Liver (tissue), 9 donors: Measurements from ENCODE around the gene RASEF. TPM values are rescaled to one million over a fixed set of nuclear protein-coding genes. Genes with fewer than 3 reads are reported as not detected.

Experiments used
- DNase-seq: peaks from one replicate; pipeline ENCODE4 v3.0.0-alpha.2; 2017; ENCODE audit warnings: low spot score
- H3K27ac ChIP-seq, 2 donors: one replicate each; pipeline ENCODE4 v1.7.0; 2013; ENCODE audit warnings: inconsistent platforms in 2 of 2, low read length in 2 of 2, control low read depth in 1 of 2, low read depth in 1 of 2, mild to moderate bottlenecking in 1 of 2
- H3K27me3 ChIP-seq, 4 donors: one replicate each; pipeline versions ENCODE4 v1.6.1 to v1.7.0; 2013; ENCODE audit warnings: low read length in 3 of 4, inconsistent platforms in 1 of 4, mild to moderate bottlenecking in 1 of 4, moderate library complexity in 1 of 4; ENCODE audit not compliant: control insufficient read depth in 4 of 4, insufficient read depth in 4 of 4
- H3K36me3 ChIP-seq, 4 donors: one replicate each; pipeline versions ENCODE4 v1.6.1 to v1.7.0; 2013; ENCODE audit warnings: low read length in 3 of 4, mild to moderate bottlenecking in 3 of 4, low read depth in 1 of 4, moderate library complexity in 1 of 4; ENCODE audit not compliant: control insufficient read depth in 4 of 4, insufficient read depth in 3 of 4
- H3K4me1 ChIP-seq, 4 donors: one replicate each; pipeline versions ENCODE4 v1.6.1 to v1.7.0; 2013; ENCODE audit warnings: low read length in 3 of 4, mild to moderate bottlenecking in 3 of 4, moderate library complexity in 1 of 4; ENCODE audit not compliant: control insufficient read depth in 4 of 4, insufficient read depth in 4 of 4
- H3K4me3 ChIP-seq, 3 donors: one replicate each; pipeline versions ENCODE4 v1.6.1 to v1.7.0; 2013; ENCODE audit warnings: low read length in 3 of 3, control low read depth in 1 of 3, low read depth in 1 of 3, mild to moderate bottlenecking in 1 of 3
- H3K9ac ChIP-seq, 2 donors: one replicate each; pipeline ENCODE4 v1.7.0; 2013; ENCODE audit warnings: low read length in 2 of 2, mild to moderate bottlenecking in 2 of 2, moderate library complexity in 2 of 2, control low read depth in 1 of 2, low read depth in 1 of 2
- H3K9me3 ChIP-seq, 4 donors: one replicate each; pipeline versions ENCODE4 v1.6.1 to v1.7.0; 2013; ENCODE audit warnings: low read length in 3 of 4; ENCODE audit not compliant: control insufficient read depth in 4 of 4
- ATF3 ChIP-seq: IDR thresholded peaks from 2 replicates; pipeline ENCODE4 v1.6.1; 2016; ENCODE audit warnings: antibody characterized with exemption
- EGR1 ChIP-seq, 2 donors: IDR thresholded peaks; 2 replicates each; pipeline ENCODE4 v1.6.1; 2016 to 2018; ENCODE audit warnings: antibody characterized with exemption in 2 of 2, low read depth in 2 of 2
- FOXA1 ChIP-seq: IDR thresholded peaks from 2 replicates; pipeline ENCODE4 v1.6.1; 2016; ENCODE audit warnings: antibody characterized with exemption
- FOXA2 ChIP-seq: IDR thresholded peaks from 2 replicates; pipeline ENCODE4 v1.6.1; 2016; ENCODE audit warnings: antibody characterized with exemption
- GABPA ChIP-seq, 2 donors: IDR thresholded peaks in 1 of 2; conservative IDR thresholded peaks in 1 of 2; 2 replicates each; pipeline ENCODE4 v1.6.1; 2016; ENCODE audit warnings: antibody characterized with exemption in 2 of 2, mild to moderate bottlenecking in 1 of 2, moderate library complexity in 1 of 2
- HNF4A ChIP-seq, 2 donors: conservative IDR thresholded peaks; 2 replicates each; pipeline ENCODE4 v1.6.1; 2016; ENCODE audit warnings: antibody characterized with exemption in 2 of 2, mild to moderate bottlenecking in 2 of 2
- HNF4G ChIP-seq: IDR thresholded peaks from 2 replicates; pipeline ENCODE4 v1.6.1; 2016; ENCODE audit warnings: antibody characterized with exemption
- JUND ChIP-seq, 2 donors: IDR thresholded peaks; 2 replicates each; pipeline ENCODE4 v1.6.1; 2016; ENCODE audit warnings: antibody characterized with exemption in 2 of 2
- MAX ChIP-seq: IDR thresholded peaks from 2 replicates; pipeline ENCODE4 v1.6.1; 2016; ENCODE audit warnings: antibody characterized with exemption
- NR2F2 ChIP-seq: IDR thresholded peaks from 2 replicates; pipeline ENCODE4 v1.6.1; 2016; ENCODE audit warnings: antibody characterized with exemption
- REST ChIP-seq: IDR thresholded peaks from 2 replicates; pipeline ENCODE4 v1.6.1; 2016; ENCODE audit warnings: antibody characterized with exemption, mild to moderate bottlenecking
- RXRA ChIP-seq, 2 donors: IDR thresholded peaks; 2 replicates each; pipeline ENCODE4 v1.6.1; 2017 to 2018; ENCODE audit warnings: antibody characterized with exemption in 2 of 2, mild to moderate bottlenecking in 1 of 2
- SP1 ChIP-seq: IDR thresholded peaks from 2 replicates; pipeline ENCODE4 v1.6.1; 2018; ENCODE audit warnings: antibody characterized with exemption, mild to moderate bottlenecking
- TAF1 ChIP-seq: conservative IDR thresholded peaks from 2 replicates; pipeline ENCODE4 v1.6.1; 2016; ENCODE audit warnings: antibody characterized with exemption, mild to moderate bottlenecking
- YY1 ChIP-seq: IDR thresholded peaks from 2 replicates; pipeline ENCODE4 v1.6.1; 2016; ENCODE audit warnings: antibody characterized with exemption, mild to moderate bottlenecking
- WGBS: extraction: QIAGEN DNeasy Blood & Tissue Kit; methylation state at CpG from one replicate; pipeline ENCODE4 v1.1.7; 2013; 5-methylcytosine and 5-hydroxymethylcytosine counted together
- polyA plus RNA-seq, 2 donors: library from polyadenylated mRNA; stranded (reverse) in 1 of 2; unstranded in 1 of 2; fragments of 200-250 nt in 1 of 2; fragments of >200 nt in 1 of 2; fragmentation: Nextera tagmentation in 1 of 2; extraction: Ambion mirVana in 1 of 2; gene quantifications; one replicate each; pipeline versions ENCODE4 v1.2.1 to v1.2.3, GENCODE V29; 2013 to 2015
- total RNA-seq, 2 donors: library from RNA; depleted of rRNA; stranded (reverse); fragments of >200 nt; gene quantifications; one replicate each; pipeline ENCODE4 v1.2.3, GENCODE V29; 2014
- TF ChIP-seq, protein P1 (sequence below): fragments of 150-350 bp; IDR thresholded peaks from 2 replicates; pipeline ENCODE4 v1.5.1; 2017; ENCODE audit warnings: improper control_type of control experiment, low read depth, low read length; ENCODE audit not compliant: missing input control
- donor health status: healthy.
- donor health status: healthy.
- donor health status: healthy.
- donor health status: healthy.
- donor health status: healthy.

The RASEF gene
- total and polyA plus RNA-seq, 4 donors, result 0.14 to 1.5 (median 0.39) TPM

- Histone ChIP-seq H3K27me3 (peaks cover 2 to 11% (median 4%) of the 10 kb centered on the region in 4 donors), H3K9me3 (no peaks in the 10 kb centered on the region), H3K4me1 (peaks cover 12 to 20% (median 14%) of the 10 kb centered on the region in 4 donors), H3K9ac (no peak overlapping the region), H3K36me3 (no peaks in the 10 kb centered on the region), H3K4me3 (no peak overlapping the region), H3K27ac (no peak overlapping the region)
- WGBS, result 81% methylated on average over 1 of the region's 1 CpG
- TF ChIP-seq HNF4G (no peak), EGR1 (IDR thresholded peaks at IDR 0.05; ENCODE audit: low read depth in 2 of 2) (no peak), FOXA2 (no peak)
- DNase-seq, result no peak
Observed at GRCh38 chr9:83059417-83059816, 3.5 kb downstream of the RASEF start.

DNA sequence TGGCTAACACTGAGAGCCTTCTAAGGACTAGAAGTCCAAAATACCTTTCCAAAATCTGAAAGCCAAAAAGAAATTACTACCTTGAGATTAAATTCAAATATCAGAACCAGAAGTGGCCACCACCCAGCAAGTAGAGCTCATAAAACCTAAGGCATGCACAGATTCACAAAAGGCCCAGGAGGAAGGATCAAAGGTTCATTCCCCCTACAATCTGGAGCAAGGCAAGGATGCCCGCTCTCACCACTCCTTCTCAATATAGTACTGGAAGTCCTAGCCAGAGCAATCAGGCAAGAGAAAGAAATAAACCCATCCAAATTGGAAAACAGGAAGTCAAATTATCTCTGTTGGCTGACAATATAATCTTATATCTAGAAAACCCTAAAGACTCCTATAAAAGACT is 6.0 kb downstream of the RASEF start:
- no peak for TF ChIP-seq HNF4A (conservative IDR thresholded peaks at IDR 0.05)
- no peak for TF ChIP-seq RXRA (IDR thresholded peaks at IDR 0.05)
- TF ChIP-seq YY1, result no peak
- H3K36me3 ChIP-seq, result no peaks in the 10 kb centered on the region
- 92% methylated on average over 1 of the region's 1 CpG for WGBS
- no peak overlapping the region for H3K4me3 ChIP-seq
- DNase-seq, result no peak
- H3K27ac ChIP-seq, result no peak overlapping the region
- no peak overlapping the region for H3K9ac ChIP-seq
- H3K9me3 ChIP-seq, result no peaks in the 10 kb centered on the region
- peaks cover 0 to 4% (median 2%) of the 10 kb centered on the region in 4 donors for H3K27me3 ChIP-seq
- peaks cover under 1 to 6% (median 2%) of the 10 kb centered on the region in 4 donors for H3K4me1 ChIP-seq

GRCh38 chr9:83056174-83056573 is 6.8 kb downstream of the RASEF start:
- 72% methylated on average over 2 of the region's 2 CpGs for WGBS

GRCh38 chr9:83047839-83048775 is 14.8 kb downstream of the RASEF start:
- H3K9ac ChIP-seq, result no peak overlapping the region
- no peaks in the 10 kb centered on the region for H3K36me3 ChIP-seq
- H3K4me3 ChIP-seq, result no peak overlapping the region
- DNase-seq, result no peak
- H3K27me3 ChIP-seq, result no peaks in the 10 kb centered on the region
- H3K4me1 ChIP-seq, result no peaks in the 10 kb centered on the region
- H3K9me3 ChIP-seq, result no peaks in the 10 kb centered on the region
- H3K27ac ChIP-seq, result no peak overlapping the region
- WGBS, result 53% methylated on average over 11 of the region's 11 CpGs
- TF ChIP-seq HNF4G (no peak), TAF1 (no peak), JUND (IDR thresholded peaks at IDR 0.05) (no peak), REST (no peak), SP1 (no peak), FOXA2 (no peak), YY1 (no peak), NR2F2 (no peak), GABPA (IDR thresholded peaks at IDR 0.05 in 1 of 2, conservative IDR thresholded peaks at IDR 0.05 in 1 of 2) (no peak), RXRA (IDR thresholded peaks at IDR 0.05) (no peak), MAX (no peak), ATF3 (no peak), HNF4A (conservative IDR thresholded peaks at IDR 0.05) (no peak), FOXA1 (no peak), EGR1 (IDR thresholded peaks at IDR 0.05; ENCODE audit: low read depth in 2 of 2) (no peak)
- TF ChIP-seq, protein P1, sequence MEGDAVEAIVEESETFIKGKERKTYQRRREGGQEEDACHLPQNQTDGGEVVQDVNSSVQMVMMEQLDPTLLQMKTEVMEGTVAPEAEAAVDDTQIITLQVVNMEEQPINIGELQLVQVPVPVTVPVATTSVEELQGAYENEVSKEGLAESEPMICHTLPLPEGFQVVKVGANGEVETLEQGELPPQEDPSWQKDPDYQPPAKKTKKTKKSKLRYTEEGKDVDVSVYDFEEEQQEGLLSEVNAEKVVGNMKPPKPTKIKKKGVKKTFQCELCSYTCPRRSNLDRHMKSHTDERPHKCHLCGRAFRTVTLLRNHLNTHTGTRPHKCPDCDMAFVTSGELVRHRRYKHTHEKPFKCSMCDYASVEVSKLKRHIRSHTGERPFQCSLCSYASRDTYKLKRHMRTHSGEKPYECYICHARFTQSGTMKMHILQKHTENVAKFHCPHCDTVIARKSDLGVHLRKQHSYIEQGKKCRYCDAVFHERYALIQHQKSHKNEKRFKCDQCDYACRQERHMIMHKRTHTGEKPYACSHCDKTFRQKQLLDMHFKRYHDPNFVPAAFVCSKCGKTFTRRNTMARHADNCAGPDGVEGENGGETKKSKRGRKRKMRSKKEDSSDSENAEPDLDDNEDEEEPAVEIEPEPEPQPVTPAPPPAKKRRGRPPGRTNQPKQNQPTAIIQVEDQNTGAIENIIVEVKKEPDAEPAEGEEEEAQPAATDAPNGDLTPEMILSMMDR, result no peak

More at GRCh38 chr9:83056174-83056573, 6.8 kb downstream of the RASEF start:
- H3K9ac ChIP-seq, result no peak overlapping the region
- H3K27me3 ChIP-seq, result peaks cover 0 to 3% (median 1%) of the 10 kb centered on the region in 4 donors
- H3K4me1 ChIP-seq, result no peaks in the 10 kb centered on the region
- no peak overlapping the region for H3K27ac ChIP-seq
- H3K36me3 ChIP-seq, result no peaks in the 10 kb centered on the region
- H3K4me3 ChIP-seq, result no peak overlapping the region
- no peak for DNase-seq
- TF ChIP-seq SP1 (no peak), FOXA1 (no peak)
- H3K9me3 ChIP-seq, result no peaks in the 10 kb centered on the region
